Subcutaneous adipose tissue (tissue), 4 donors: ENCODE results near the gene RALGAPA1. TPM values are rescaled to one million over a fixed set of nuclear protein-coding genes. Genes with fewer than 3 reads are reported as not detected.

Experiments used
- total RNA-seq, 4 donors: library from RNA; depleted of rRNA; stranded (reverse); fragments of >200 nt; gene quantifications; one replicate each; pipeline ENCODE4 v1.1.0, GENCODE V29; 2016
- TF ChIP-seq, protein P1 (sequence below): fragments of 450-650 bp; IDR thresholded peaks from one replicate; pipeline ENCODE4 v1.5.1; 2016; ENCODE audit warnings: low read depth, mild to moderate bottlenecking, control low read depth, antibody characterized with exemption, moderate library complexity

RALGAPA1 gene
- total RNA-seq, 4 donors from 2014 or later, result 48.6 to 104 (median 65.9) TPM

DNA sequence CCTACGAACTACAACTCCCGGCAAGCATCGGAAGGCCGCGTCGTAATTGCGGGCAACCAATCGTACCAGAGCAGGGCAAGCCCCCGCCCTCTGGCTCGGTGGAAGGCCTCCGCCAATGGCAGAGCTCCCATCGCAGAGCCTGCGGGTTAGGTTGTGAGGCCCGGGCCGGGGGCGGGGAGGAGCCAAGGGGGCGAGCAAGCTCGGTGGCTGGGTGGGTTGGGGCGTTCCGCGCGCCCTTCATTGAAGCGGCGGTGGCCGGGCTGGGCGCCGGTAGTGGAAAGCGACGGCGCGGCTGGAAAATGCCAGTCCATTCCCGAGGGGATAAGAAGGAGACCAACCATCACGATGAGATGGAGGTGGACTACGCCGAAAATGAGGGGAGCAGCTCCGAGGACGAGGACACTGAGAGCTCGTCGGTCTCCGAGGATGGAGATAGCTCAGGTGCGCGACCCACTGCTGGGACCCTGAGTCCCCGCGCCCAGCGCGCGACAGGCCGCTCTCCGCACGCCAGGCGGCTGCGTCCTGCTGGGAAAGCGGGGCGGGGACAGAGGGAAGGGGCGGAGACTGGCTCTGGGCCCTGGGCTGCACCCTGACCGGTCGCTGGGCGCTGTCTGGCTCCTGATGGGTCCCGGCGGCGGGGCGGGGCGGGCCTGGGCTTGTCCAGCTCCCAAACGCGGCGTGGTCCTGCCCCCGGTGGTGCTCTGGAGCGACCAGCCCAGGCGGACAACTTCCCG is 17.3 kb upstream of the RALGAPA1 start, which contains the start of gene BRMS1L:
BRMS1L (plus strand) TSS at position 121 of the 734 bp plus-strand sequence; CDS start at position 300, 179 bp downstream.
- TF ChIP-seq, protein P1, sequence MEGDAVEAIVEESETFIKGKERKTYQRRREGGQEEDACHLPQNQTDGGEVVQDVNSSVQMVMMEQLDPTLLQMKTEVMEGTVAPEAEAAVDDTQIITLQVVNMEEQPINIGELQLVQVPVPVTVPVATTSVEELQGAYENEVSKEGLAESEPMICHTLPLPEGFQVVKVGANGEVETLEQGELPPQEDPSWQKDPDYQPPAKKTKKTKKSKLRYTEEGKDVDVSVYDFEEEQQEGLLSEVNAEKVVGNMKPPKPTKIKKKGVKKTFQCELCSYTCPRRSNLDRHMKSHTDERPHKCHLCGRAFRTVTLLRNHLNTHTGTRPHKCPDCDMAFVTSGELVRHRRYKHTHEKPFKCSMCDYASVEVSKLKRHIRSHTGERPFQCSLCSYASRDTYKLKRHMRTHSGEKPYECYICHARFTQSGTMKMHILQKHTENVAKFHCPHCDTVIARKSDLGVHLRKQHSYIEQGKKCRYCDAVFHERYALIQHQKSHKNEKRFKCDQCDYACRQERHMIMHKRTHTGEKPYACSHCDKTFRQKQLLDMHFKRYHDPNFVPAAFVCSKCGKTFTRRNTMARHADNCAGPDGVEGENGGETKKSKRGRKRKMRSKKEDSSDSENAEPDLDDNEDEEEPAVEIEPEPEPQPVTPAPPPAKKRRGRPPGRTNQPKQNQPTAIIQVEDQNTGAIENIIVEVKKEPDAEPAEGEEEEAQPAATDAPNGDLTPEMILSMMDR, result no peak

DNA sequence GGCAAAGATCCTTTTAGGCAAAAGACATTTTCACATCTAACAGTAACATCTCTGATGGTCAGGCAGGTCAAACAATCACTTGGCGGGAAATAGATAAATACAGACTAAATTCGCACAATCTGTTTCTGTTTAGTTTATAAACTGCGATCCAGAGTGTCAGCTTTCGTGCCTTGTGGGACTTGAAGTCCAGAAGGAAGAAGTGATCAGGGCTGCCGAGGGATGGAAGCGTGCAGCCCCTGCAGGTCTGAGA is 16.8 kb upstream of the RALGAPA1 start:
- TF ChIP-seq, protein P1, result no peak

- TF ChIP-seq, protein P1, result no peak
These were observed 13.4 kb upstream of the RALGAPA1 start for GRCh38 chr14:35822501-35822900.

DNA sequence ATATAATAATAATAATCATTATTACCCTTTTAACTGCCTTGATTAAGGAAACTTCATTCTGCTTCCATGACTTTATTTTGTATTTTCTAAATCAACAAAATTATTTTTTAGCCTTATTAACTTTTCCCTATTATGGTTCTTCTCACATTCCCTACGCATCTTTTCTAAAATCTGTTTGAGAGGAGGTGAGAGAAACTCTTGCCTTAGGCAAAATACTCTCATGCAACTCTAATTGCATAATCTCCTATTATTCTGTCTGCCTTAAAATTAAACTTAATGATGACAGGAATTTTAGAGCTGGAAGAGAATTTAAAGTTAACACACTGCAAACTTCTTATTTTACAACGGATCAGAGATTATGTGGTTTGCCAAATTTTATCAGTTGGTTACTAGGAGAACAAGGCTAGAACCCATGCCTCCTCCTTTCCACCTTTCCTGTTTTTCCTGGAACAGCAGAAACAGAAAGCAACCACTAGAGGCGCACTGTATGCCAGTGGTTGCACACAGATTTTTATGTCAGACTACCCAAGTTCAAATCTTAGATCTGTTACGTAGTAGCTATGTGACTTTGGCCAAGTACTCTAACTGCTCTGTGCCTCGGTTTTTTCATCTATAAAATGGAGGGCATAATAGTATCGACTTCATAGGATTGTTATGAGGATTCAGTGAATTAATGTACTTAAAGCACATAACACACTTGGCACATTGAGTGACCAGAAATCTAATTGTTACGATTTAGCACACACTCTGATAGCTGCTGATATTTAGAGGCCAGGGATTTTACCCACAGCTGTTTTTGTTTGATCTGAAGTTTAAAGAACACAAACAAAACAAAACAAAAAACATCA is 12.7 kb upstream of the RALGAPA1 start:
- TF ChIP-seq, protein P1, result no peak

DNA sequence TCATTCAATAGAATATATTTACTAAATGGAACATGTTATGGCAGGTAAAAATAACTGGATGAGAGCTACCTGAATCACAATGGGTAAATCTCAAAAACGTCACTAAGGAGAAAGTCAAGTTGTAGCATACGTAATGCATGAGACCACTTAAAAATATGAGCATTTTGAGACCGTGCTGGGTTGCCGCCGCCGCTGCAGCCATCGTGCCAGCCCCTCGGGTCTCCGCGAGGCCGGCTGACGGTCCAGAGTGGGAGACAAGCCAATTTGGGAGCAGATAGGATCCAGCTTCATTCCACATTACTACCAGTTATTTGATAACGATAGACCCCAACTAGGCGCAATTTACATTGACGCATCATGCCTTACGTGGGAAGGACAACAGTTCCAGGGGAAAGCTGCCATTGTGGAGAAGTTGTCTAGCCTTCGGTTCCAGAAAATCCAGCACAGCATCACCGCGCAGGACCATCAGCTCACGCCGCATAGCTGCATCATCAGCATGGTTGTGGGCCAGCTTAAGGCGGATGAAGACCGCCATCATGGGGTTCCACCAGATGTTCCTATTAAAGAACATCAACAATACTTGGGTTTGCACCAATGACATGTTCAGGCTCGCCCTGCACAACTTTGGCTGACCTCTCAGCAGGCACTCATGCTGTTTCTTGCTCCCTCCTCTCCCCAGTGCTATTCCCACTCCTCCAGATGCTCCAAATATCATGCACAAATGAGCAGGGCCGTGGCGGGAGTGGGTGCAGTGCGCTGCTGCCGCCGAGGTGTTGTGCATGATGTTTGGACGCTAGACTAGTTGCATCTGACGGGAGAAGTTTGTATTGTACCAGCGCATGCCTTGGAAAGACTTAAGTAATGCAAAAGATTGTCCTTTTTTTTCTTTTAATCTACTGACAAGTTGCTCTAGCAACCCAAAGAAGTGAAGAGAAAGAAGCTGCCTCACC is 10.8 kb upstream of the RALGAPA1 start:
- TF ChIP-seq, protein P1, result no peak

- TF ChIP-seq, protein P1, result no peak
These were observed 9.4 kb upstream of the RALGAPA1 start for GRCh38 chr14:35818346-35819115.
